HTERT RPE-1 (cell line): ENCODE data around the gene PHACTR1.

Experiments
- in situ Hi-C: fragments of 300-500 bp; cut with MboI; formaldehyde crosslinking; loops from 4 replicates; pipeline ENCODE4 v1.14.3; 2020; ENCODE audit warnings: low sequenced_read_pairs

Gene PHACTR1

GRCh38 chr6:13248584-13248985 lies 532.0 kb downstream of the PHACTR1 start:
- in situ Hi-C loops = no loop called here

GRCh38 chr6:13248994-13249393 lies 532.4 kb downstream of the PHACTR1 start:
- in situ Hi-C loops = no loop called here

- in situ Hi-C loops = no loop called here
These were observed 533.2 kb downstream of the PHACTR1 start for GRCh38 chr6:13249817-13250216.

GRCh38 chr6:13250703-13251102 lies 534.1 kb downstream of the PHACTR1 start:
- in situ Hi-C loops = no loop called here

GRCh38 chr6:13251242-13251641 lies 534.7 kb downstream of the PHACTR1 start:
- in situ Hi-C loops = no loop called here

- in situ Hi-C loops = no loop called here
These were observed 536.2 kb downstream of the PHACTR1 start for GRCh38 chr6:13252790-13253189.

GRCh38 chr6:13253272-13253671 lies 536.7 kb downstream of the PHACTR1 start:
- in situ Hi-C loops = no loop called here

GRCh38 chr6:13256266-13257001 lies 539.9 kb downstream of the PHACTR1 start:
- in situ Hi-C loops = no loop called here

GRCh38 chr6:13259393-13259792 lies 542.8 kb downstream of the PHACTR1 start:
- in situ Hi-C loops = no loop called here

DNA sequence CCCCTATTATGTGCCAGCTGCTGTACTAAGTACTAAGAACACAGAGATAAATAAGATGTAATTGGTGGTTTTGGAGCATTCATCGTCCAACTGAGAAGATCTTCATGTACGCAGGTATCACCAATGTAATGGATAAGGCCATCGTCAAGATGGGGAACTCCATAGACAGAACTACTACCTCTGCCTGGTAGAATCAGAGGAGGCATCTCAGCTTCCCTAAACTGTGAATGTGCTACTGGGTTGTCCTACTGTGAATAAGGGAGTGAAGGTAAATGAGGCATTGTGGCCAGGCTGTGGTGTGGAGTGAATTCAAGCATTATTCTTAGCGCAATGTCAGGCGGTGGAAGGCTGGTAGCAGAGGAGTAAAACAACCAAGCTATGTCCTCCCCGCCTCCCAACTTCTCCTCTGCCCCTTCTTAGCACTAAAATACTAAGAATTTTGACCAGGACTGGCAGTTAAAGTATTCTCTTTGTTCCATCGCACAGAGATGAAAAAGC lies 543.6 kb downstream of the PHACTR1 start:
- in situ Hi-C loops = no loop called here

GRCh38 chr6:13260831-13261230 lies 544.3 kb downstream of the PHACTR1 start:
- in situ Hi-C loops = no loop called here

DNA sequence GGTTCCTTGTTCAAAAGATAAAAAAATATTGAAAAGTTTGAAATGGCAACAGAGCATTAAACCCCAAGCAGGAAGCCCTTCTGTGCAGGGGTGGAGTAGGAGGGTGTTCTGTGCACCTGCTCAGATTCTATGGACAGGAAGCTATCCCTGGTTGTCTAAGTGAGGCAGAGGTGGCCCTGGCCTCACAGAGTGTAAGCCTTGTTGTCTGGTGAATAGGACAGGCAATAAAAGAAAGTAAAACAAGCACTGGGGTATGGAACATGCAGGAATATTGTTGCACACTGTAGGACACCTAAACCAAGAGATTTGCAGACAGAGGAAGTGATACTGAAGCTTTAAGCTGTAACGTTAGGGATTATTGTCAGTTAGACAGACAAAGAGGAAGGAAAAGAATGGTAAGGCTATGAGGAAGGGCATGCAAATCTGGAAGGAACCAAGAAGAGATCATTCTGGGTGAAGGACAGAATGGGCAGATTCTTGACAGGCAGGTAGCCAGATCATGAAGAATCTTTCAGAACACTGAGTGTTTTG lies 545.0 kb downstream of the PHACTR1 start:
- in situ Hi-C loops = no loop called here

DNA sequence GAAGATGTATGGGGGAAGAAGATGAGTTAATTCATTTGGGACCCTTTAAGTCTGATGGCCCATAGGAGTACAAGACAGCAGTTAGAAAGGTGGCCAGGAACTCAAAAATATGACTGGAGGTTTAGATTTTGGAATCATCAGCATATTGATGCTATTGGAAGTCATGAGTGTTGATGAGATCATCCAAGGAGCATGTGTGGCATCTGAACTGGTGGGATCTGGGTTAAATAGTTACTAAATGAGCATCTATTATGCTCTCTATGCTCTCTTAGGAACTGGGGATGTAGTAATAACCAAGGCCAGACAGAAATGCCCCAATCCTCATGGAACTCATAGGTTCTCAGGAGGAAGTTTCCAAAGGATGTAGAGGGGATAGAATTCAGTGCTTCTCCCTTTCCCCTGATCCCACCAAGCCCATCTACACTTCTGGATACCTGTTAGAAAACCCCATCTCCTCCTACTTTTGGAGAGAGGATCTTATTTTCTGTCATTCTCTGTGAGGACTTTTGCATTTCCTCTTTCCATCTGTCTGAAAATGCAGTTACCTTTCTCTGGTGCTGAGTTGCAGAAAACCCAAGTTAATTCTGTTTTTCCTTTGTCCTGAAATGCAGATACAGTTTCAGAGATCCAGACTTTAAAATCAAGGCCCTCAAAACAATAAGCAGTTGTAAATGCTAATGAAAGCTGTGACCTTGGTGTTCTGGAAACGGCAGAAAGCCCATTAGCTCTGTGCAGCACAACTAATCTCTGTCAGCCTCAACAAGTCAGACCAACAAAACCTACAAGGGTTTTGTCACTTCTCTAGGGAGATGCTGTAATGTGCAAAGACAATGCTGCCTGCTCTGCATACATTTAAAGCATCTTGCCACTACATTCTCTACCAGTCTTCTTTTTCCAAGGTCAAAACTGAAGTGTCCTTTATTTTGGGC lies 546.0 kb downstream of the PHACTR1 start:
- in situ Hi-C loops = no loop called here

DNA sequence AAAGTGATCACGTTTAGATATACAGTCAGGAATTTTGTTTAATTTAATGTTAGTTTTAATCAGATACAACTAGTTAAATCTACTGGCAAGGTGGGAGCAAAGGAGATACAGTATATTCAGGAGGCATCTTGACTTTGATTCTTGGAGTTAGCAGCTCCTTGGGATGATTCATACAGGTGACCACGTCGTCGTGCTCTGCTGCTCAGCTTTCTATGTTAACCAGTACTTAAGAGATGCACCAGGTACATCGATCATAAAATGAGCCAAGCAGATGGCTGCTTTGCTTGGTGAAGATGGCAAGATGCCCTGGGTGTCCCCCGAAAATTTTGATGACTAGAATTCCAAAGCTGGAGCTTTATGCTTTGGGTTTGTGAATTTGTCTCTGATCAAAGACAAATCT lies 547.1 kb downstream of the PHACTR1 start:
- in situ Hi-C loops = no loop called here

- in situ Hi-C loops = no loop called here
These were observed 550.6 kb downstream of the PHACTR1 start for GRCh38 chr6:13267142-13267651.

DNA sequence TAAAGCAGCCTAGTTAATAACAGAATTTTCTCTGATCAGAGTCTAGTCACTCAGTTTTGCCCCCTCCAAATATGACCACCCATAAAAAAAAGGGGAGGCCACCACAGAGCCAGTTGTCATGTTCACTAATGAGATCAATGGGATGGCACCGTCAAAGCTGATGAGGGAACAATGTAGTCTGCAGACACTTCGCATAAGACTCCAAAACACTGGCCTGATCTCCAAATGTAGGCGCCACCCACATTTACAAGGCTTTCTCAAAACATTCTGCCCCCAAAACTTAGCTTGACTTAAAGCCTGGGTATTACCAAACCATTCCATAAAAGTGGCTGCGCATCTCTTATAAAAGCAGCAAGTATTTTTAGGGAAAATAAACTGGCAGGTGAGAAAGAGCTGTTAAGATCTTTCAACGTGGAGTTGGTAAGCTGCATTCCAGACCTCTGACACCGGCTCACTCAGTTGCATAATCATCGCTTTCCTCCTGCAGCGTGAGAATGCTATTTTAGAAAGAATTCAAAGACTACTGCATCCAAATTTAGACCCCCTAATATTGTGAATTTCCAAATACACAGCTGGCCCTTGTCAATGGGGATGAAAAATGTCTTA lies 552.4 kb downstream of the PHACTR1 start:
- in situ Hi-C loops = no loop called here

- in situ Hi-C loops = no loop called here
These were observed 555.8 kb downstream of the PHACTR1 start for GRCh38 chr6:13272131-13273046.

DNA sequence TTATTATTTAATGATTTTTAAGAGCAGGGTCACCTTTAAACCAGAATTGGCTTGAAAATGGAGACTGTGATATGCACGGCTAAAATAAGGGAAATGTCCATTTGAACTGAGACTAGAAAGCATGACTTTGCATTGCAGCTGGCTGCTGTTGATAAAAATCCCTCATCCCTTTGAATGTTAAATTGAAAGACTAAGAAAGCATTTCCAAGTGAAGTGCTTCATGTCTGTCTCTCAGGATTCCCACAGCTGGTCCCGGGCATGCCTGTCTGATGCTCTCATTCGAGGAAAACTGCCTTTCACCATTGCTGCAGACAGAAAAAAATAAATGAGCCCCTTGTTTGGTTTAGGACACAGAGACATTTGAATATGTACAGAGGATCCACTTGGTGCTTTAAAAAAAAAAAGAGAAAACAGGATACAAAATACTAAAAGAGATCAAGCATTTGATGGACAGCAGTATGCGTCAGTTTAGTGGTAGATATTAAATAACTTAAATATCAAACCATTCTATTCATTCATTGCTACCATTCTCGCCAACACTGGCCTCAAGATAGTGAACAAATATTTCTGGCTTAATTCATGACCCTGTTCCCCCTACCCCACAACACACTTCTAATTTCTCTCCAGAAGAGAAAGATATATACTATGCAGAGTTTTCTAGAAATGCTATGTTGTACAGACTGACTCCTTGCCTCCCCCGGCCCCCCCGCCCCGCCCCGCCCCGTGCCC lies 556.8 kb downstream of the PHACTR1 start:
- in situ Hi-C loops = no loop called here
